ENCODE results near the gene MASTL.

MASTL gene

DNA sequence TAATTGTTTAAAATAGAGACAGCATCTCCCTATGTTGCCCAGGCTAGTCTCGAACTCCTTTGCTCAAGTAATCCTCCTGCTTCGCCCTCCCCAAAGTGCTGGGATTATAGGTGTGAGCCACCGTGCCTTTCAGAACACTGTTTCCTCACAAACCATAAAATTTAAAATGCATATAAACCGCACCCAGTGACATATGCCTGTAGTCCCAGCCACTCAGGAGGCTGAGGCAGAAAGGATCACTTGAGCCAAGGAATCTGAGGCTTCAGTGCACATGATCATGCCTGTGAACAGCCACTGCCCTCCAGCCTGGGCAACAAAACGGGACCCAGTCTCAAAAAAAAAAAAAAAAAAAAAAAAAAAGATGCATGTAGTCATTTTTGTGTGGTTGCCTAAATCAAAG, 48.7 kb downstream of the MASTL start:
- no peaks in the 10 kb centered on the region for H3K79me2 ChIP-seq (ENCODE audit: control insufficient read depth, low read length)
- H3K9me2 ChIP-seq (replicated peaks; ENCODE audit: control insufficient read depth, low read length): no peaks in the 10 kb centered on the region
- H3K36me3 ChIP-seq (ENCODE audit: control insufficient read depth, low read length): peaks cover 43% of the 10 kb centered on the region
- H3K27me3 ChIP-seq (ENCODE audit: control insufficient read depth, low read length): no peaks in the 10 kb centered on the region
- H3K4me3 ChIP-seq (ENCODE audit: low read length): no peak overlapping the region
- no peak overlapping the region for H3K4me2 ChIP-seq (ENCODE audit: low read length)
- H3K4me1 ChIP-seq (ENCODE audit: control insufficient read depth, low read length): no peaks in the 10 kb centered on the region
- no peaks in the 10 kb centered on the region for H4K20me1 ChIP-seq (ENCODE audit: control insufficient read depth, insufficient read depth, low read depth, low read length)
- no peaks in the 10 kb centered on the region for H3K9me3 ChIP-seq (ENCODE audit: control insufficient read depth, insufficient read depth, low read length)
- no peaks in the 10 kb centered on the region for H3F3A ChIP-seq (ENCODE audit: control insufficient read depth, insufficient read depth)
- no peak for TF ChIP-seq EZH2phosphoT487 (IDR thresholded peaks at IDR 0.05; ENCODE audit: borderline replicate concordance, low read length)
- TF ChIP-seq, protein P1, sequence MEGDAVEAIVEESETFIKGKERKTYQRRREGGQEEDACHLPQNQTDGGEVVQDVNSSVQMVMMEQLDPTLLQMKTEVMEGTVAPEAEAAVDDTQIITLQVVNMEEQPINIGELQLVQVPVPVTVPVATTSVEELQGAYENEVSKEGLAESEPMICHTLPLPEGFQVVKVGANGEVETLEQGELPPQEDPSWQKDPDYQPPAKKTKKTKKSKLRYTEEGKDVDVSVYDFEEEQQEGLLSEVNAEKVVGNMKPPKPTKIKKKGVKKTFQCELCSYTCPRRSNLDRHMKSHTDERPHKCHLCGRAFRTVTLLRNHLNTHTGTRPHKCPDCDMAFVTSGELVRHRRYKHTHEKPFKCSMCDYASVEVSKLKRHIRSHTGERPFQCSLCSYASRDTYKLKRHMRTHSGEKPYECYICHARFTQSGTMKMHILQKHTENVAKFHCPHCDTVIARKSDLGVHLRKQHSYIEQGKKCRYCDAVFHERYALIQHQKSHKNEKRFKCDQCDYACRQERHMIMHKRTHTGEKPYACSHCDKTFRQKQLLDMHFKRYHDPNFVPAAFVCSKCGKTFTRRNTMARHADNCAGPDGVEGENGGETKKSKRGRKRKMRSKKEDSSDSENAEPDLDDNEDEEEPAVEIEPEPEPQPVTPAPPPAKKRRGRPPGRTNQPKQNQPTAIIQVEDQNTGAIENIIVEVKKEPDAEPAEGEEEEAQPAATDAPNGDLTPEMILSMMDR (IDR thresholded peaks at IDR 0.05; ENCODE audit: low read depth, low read length, poor library complexity, severe bottlenecking): no peak
- no peak overlapping the region for H3K27ac ChIP-seq (ENCODE audit: low read depth, low read length)

- H3K36me3 ChIP-seq (ENCODE audit: control insufficient read depth, low read length): peaks cover 62% of the 10 kb centered on the region
Observed at GRCh38 chr10:27207350-27207749, 52.2 kb downstream of the MASTL start.

DNA sequence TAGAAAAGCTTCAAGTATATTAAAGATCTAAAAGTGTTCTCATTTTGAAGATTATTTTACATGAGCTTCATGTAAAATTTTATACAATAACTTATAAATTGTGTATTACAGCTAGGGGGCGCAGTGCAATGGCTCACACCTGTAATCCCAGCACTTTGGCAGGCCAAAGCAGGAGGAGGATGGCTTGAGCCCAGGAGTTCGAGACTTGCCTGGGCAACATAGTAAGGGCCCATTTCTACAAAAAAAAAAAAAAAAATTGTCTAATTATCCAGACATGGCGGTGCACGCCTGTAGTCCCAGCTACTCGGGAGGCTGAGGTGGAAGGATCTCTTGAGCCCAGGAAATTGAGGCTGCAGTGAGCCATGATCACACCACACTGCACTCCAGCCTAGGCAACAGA, 68.8 kb downstream of the MASTL start:
- Histone ChIP-seq H3K27ac (ENCODE audit: low read depth, low read length) (no peak overlapping the region), H3K4me2 (ENCODE audit: low read length) (no peak overlapping the region), H3K9me3 (ENCODE audit: control insufficient read depth, insufficient read depth, low read length) (no peaks in the 10 kb centered on the region), H3K79me2 (ENCODE audit: control insufficient read depth, low read length) (no peaks in the 10 kb centered on the region), H3K4me1 (ENCODE audit: control insufficient read depth, low read length) (no peaks in the 10 kb centered on the region), H3K36me3 (ENCODE audit: control insufficient read depth, low read length) (peaks cover 44% of the 10 kb centered on the region), H3K9me2 (replicated peaks; ENCODE audit: control insufficient read depth, low read length) (no peaks in the 10 kb centered on the region), H3F3A (ENCODE audit: control insufficient read depth, insufficient read depth) (peaks cover 13% of the 10 kb centered on the region; the same call in 1 of the 2 replicates), H4K20me1 (ENCODE audit: control insufficient read depth, insufficient read depth, low read depth, low read length) (no peaks in the 10 kb centered on the region; the same call in 1 of the 2 replicates), H3K27me3 (ENCODE audit: control insufficient read depth, low read length) (no peaks in the 10 kb centered on the region), H3K4me3 (ENCODE audit: low read length) (no peak overlapping the region)
- TF ChIP-seq, protein P1 (IDR thresholded peaks at IDR 0.05; ENCODE audit: low read depth, low read length, poor library complexity, severe bottlenecking): peak; percentile 58
- TF ChIP-seq EZH2phosphoT487 (IDR thresholded peaks at IDR 0.05; ENCODE audit: borderline replicate concordance, low read length): no peak

More at GRCh38 chr10:27207350-27207749, 52.2 kb downstream of the MASTL start:
- H4K20me1 ChIP-seq (ENCODE audit: control insufficient read depth, insufficient read depth, low read depth, low read length): no peaks in the 10 kb centered on the region
- H3K4me2 ChIP-seq (ENCODE audit: low read length): no peak overlapping the region
- no peaks in the 10 kb centered on the region for H3F3A ChIP-seq (ENCODE audit: control insufficient read depth, insufficient read depth)
- H3K9me2 ChIP-seq (replicated peaks; ENCODE audit: control insufficient read depth, low read length): no peaks in the 10 kb centered on the region
- no peaks in the 10 kb centered on the region for H3K27me3 ChIP-seq (ENCODE audit: control insufficient read depth, low read length)
- H3K79me2 ChIP-seq (ENCODE audit: control insufficient read depth, low read length): no peaks in the 10 kb centered on the region
- no peak for TF ChIP-seq EZH2phosphoT487 (IDR thresholded peaks at IDR 0.05; ENCODE audit: borderline replicate concordance, low read length)
- TF ChIP-seq, protein P1 (IDR thresholded peaks at IDR 0.05; ENCODE audit: low read depth, low read length, poor library complexity, severe bottlenecking): no peak
- no peak overlapping the region for H3K27ac ChIP-seq (ENCODE audit: low read depth, low read length)
- no peaks in the 10 kb centered on the region for H3K9me3 ChIP-seq (ENCODE audit: control insufficient read depth, insufficient read depth, low read length)
- H3K4me3 ChIP-seq (ENCODE audit: low read length): no peak overlapping the region
- no peaks in the 10 kb centered on the region for H3K4me1 ChIP-seq (ENCODE audit: control insufficient read depth, low read length)
